NCI-H446 treated with DMSO at 0.1 percent for 48 hours (cell line): ENCODE results near the gene LDLRAD4.
"Not testable (repeated sequence)": the region's sequence is repeated elsewhere in the genome, so short reads cannot be mapped to it uniquely, and the experiment has no call there.

ENCODE experiments used
- DNase-seq: peaks from one replicate; lab custom pipeline; 2025; lab: John Stamatoyannopoulos, UW

Gene LDLRAD4

GRCh38 chr18:13464432-13465123, 246.0 kb downstream of the LDLRAD4 start:
- DNase-seq: no peak

GRCh38 chr18:13465124-13465446, 246.5 kb downstream of the LDLRAD4 start:
- DNase-seq: no peak

GRCh38 chr18:13465476-13465875, 246.9 kb downstream of the LDLRAD4 start:
- no peak for DNase-seq

GRCh38 chr18:13470516-13471197, 252.1 kb downstream of the LDLRAD4 start:
- no peak for DNase-seq

GRCh38 chr18:13471198-13471845, 252.8 kb downstream of the LDLRAD4 start:
- DNase-seq: no peak

GRCh38 chr18:13471971-13472628, 253.5 kb downstream of the LDLRAD4 start:
- DNase-seq: no peak

- no peak for DNase-seq
Observed at GRCh38 chr18:13473751-13474150, 255.2 kb downstream of the LDLRAD4 start.

- no peak for DNase-seq
Observed at GRCh38 chr18:13474336-13474735, 255.8 kb downstream of the LDLRAD4 start.

- DNase-seq: no peak
Observed at GRCh38 chr18:13474907-13475545, 256.5 kb downstream of the LDLRAD4 start.

GRCh38 chr18:13476312-13476711, 257.8 kb downstream of the LDLRAD4 start:
- not testable (repeated sequence) for DNase-seq

- DNase-seq: no peak
Observed at GRCh38 chr18:13477147-13477683, 258.7 kb downstream of the LDLRAD4 start.

- no peak for DNase-seq
Observed at GRCh38 chr18:13480571-13481255, 262.2 kb downstream of the LDLRAD4 start.

GRCh38 chr18:13481331-13481730, 262.8 kb downstream of the LDLRAD4 start:
- no peak for DNase-seq

GRCh38 chr18:13481820-13482617, 263.5 kb downstream of the LDLRAD4 start:
- no peak for DNase-seq

- no peak for DNase-seq
Observed at GRCh38 chr18:13482618-13482945, 264.0 kb downstream of the LDLRAD4 start.

- no peak for DNase-seq
Observed at GRCh38 chr18:13483316-13484270, 265.0 kb downstream of the LDLRAD4 start.

- DNase-seq: no peak
Observed at GRCh38 chr18:13485182-13485581, 266.6 kb downstream of the LDLRAD4 start.

- no peak for DNase-seq
Observed at GRCh38 chr18:13485604-13486003, 267.0 kb downstream of the LDLRAD4 start.

GRCh38 chr18:13486284-13486683, 267.7 kb downstream of the LDLRAD4 start:
- DNase-seq: no peak

GRCh38 chr18:13486686-13487085, 268.1 kb downstream of the LDLRAD4 start:
- no peak for DNase-seq
